HG03066 (cell line): ENCODE data around the gene DCP1A.
"Not testable (repeated sequence)": the region's sequence is repeated elsewhere in the genome, so short reads cannot be mapped to it uniquely, and the experiment has no call there.

Experiments
- ATAC-seq: cut with Tn5 transposase; IDR thresholded peaks from one replicate; pipeline ENCODE4 v1.9.1; 2021; ENCODE audit warnings: low read depth; ENCODE audit not compliant: unreplicated experiment

Gene DCP1A

DNA sequence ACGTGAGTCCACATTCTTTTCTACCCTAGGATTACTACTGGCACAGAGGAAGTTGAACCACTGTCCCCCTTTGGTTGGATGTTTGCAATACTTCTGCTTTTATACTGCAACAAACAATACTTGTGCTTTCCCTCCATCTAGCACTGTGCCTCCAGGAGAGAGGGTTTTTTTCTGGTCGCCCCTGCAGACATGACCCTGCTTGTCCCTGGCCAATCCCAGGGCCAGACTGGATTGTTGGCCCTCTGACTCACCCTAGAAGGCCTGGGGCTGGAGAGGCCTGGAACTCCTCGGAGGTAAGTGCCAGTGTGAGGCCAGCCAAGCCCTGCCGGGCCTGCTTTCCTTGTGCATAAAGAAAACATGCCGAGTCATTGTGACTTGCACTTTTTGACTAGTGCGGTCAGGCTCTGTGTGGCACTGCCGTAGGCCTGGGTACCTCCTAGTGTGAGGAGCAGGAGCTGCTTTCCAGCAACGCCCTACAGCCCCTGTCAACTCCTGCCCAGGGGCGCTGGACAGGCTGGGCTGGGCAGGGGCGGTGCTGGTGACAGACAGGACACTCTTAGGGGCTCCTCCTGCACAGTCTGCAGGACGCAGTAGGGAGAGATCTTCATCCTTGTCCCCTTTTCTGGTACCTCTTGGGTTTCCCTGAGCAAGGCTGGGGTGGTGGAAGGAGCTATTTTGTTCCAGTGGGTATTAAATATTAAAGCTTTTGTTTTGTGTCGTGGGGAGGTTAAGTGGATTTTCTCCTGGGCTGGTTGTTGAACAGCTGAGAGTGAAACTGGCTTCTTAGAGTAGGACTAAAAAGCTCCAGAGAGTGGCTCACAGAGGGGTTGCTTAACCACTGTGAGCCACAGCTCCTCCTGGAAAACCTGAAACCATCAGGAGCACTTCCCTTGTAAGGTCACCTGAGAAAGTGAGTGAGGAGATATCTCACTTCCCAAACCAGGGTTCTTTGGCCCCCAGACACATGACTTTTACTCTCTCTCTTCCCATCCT, 77.2 kb downstream of the DCP1A start:
- peak; percentile 61 for ATAC-seq

DNA sequence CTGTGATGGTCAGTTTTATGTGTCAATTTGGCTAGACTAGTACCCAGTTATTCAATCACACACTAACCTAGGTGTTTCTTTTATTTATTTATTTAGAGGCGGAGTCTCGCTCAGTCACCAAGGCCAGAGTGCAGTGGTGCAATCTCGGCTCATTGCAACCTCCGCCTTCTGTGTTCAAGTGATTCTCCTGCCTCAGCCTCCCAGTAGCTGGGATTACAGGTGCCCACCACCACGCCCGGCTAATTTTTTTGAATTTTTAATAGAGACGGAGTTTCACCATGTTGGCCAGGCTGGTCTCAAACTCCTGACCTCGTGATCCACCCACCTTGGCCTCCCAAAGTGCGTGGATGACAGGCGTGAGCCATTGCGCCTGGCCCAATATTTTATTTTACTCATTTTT, 78.2 kb downstream of the DCP1A start:
- not testable (repeated sequence) for ATAC-seq

DNA sequence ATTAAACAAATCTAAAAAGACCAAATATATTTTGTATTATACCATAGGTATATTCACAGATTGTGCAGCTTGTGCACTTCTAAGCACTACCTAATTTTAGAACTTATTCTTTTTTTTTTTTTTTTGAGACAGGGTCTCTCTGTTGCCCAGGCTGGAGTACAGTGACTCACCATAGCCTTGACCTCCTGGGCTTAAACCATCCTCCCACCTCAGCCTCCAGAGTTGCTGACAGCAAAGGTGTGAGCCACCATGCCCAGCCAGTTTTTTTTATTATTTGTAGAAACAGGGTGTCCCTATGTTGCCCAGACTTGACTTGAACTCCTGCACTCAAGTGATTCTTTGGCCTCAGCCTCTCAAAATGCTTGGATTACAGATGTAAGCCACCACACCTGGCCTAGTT, 79.6 kb downstream of the DCP1A start:
- no peak for ATAC-seq

DNA sequence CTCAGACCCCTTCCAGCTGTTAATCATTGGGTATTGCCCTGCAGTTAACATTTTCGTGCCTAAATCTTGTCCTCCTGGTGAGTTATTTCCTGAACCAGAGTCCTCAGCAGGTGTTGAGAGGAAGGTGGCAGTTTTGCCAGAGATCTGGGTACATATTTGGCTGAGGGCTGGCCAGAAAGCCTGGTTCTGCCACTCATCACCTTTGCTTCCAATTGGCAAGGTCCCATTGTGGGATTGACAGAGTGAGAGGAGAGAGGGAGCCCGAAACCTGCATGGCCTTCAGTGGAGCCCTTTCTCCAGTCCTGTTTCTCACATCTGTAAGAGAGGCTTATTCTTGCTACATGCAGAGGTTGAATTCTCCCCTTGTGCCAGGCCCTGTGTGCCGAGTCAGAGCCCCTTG, 82.6 kb downstream of the DCP1A start:
- ATAC-seq: no peak

DNA sequence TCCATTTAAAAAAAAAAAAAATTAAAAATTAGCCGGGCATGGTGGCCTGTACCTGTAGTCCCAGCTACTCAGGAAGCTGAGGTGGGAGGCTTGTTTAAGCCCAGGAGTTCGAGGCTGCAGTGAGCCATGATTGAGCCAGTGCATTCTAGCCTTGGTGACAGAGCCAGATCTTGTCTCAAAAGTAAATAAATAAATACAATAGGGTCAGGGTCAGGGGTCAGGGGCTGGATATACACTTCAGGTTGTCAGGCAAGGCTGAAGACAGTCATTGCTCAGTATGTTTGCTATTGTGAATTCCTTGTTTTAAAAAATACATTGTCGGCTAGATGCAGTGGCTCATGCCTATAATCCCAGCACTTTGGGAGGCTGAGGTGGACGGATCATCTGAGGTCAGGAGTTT, 83.4 kb downstream of the DCP1A start:
- ATAC-seq: no peak

DNA sequence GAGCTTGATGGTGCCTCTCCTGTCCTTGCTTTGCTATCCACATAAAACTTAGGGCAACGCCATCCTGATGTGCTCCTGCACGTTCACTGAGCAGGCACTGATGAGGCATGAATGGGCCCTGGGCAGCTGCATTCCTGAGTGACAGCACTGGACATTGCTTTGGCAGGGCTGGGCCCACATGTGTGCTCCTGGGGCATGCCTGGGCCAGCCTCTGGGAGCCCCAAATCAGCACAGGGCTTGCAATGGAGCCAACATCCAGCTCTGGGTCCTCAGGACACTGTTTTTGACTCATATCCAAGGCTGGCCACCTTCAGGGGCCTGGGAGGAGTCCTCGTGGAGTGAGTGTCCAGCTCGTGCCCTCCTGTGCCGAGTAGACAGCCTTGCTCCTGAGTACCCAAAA, 85.6 kb downstream of the DCP1A start:
- no peak for ATAC-seq

DNA sequence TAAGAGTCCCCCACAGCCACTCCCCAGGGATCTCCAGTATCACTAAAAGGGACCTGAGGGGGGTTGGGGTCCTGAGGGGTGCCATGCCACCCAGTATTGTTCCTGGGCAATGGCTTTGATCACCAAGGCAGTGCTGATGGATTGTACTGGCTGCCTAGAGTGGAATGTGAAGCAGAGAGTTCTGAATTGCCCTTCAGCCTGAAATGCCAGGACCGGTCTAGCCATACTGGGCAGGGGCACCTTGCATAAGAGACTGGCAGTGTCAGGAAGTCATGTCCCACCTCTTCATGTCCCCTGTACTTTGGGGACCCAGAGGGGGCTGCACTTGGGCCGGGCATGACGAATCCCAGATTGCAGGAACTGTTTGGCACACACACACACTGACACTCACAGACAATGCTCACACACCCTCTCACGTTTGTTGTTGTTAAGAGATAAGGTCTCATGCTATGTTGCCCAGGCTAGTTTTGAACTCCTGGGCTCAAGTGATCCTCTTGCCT, 87.0 kb downstream of the DCP1A start:
- no peak for ATAC-seq

DNA sequence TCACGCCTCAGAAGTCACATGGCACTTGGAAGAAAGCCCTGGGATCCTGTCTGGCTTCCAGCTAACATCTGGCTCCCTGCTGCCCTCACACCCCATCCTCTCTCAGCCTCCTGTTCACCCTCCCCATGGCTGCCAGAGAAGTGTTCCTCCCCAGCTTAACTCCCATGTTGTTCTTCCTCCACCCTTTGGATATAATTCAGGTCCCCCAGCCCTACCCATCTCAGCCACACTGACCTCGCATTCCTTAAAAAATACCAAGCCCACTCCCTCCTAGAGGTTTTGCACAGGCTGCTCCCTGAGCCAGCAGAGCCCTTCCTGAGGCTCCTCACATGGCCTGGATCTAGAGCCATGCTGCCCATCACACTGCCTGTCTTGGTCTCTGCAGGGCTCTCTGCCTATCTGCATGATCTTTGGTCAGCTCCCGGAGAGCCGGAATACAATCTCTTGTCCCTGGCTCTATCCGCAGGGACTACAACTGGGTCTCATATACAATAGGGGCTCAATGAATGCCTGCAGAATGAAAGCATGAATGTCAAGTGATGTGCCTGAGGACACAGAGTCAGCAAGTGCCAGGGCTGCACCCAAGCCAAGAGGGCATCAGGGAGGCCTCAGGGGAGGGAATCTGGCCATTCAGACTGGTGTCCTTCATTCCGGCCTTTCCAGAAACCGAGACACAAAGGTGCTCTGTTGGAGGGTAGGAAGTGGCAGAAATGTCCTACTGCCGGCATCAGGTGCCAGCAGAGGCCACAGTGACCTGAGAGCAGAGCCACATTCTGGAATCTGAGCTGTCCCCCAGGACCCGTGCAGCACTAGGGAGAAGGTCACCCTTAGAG, 87.7 kb downstream of the DCP1A start:
- ATAC-seq: no peak

DNA sequence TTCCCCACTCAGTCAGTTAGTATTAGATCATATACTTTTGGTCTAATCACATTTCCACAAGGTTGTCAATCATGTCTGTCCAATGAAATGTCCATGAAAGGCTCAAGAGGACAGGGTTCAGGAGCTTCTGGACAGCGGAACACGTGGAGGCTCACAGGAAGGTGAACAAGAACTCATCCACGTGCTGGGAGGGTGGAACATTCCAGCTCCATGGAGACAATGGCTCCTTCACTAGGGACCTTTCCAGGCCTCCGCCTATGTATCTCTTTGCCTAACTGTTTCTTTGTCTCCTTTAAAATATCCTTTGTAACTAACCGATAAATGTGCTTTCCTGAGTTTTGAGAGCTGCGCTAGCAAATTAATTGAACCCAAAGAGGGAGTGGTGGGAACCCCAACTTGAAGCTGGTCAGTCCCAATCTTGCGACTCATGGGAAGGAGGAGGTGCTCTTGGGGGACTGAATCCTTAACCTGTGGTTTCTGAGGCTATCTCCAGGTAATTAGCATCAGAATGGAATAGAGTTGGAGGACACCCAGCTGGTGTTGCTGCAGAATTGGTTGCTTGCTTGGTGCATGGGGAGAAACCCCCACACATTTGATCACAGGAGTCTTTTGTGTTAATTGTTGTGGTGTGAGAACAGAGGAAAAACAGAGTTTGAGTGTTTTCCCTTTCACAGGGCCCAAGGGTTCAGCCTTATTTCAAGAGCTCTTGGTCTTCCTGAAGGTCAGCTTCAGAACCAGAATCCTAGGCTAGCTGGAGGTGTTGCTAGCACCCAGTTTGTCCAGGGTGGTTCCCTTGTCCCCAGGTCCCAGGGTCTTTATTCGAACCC, 88.5 kb downstream of the DCP1A start:
- ATAC-seq: no peak

DNA sequence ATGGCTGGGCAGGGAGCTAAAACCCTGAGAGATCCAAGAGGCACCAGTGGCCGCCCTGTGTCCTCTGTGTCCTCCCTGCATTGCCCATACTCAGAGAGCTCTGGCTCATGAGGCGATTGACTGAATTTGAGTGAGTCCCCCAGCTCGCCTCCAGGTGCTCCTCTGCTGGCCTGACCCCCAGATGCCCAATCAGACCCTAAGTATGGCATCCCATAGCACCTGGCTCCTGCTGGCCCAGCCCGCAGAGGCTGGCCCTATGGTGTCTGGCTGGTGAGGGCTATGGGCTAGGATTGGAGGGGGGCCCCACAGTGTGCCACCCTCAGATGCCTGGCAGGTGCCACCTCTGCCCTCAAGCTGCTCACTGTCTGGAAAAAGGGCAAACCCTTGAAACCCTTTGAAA, 89.9 kb downstream of the DCP1A start:
- no peak for ATAC-seq

DNA sequence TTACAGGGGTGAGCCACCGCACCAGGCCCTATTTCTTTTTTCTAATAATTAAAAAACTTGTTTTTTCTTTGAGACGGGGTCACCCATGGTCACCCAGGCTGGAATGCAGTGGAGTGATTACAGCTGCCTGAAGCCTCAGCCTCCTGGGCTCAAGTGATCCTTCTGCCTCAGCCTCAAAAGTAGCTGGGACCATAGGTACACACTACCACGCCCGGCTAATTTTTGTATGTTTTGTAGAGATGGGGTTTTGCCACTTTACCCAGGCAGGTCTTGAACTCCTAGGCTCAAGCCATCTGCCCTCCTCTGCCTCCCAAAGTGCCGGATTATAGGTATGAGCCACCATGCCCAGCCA, 90.7 kb downstream of the DCP1A start:
- ATAC-seq: no peak

DNA sequence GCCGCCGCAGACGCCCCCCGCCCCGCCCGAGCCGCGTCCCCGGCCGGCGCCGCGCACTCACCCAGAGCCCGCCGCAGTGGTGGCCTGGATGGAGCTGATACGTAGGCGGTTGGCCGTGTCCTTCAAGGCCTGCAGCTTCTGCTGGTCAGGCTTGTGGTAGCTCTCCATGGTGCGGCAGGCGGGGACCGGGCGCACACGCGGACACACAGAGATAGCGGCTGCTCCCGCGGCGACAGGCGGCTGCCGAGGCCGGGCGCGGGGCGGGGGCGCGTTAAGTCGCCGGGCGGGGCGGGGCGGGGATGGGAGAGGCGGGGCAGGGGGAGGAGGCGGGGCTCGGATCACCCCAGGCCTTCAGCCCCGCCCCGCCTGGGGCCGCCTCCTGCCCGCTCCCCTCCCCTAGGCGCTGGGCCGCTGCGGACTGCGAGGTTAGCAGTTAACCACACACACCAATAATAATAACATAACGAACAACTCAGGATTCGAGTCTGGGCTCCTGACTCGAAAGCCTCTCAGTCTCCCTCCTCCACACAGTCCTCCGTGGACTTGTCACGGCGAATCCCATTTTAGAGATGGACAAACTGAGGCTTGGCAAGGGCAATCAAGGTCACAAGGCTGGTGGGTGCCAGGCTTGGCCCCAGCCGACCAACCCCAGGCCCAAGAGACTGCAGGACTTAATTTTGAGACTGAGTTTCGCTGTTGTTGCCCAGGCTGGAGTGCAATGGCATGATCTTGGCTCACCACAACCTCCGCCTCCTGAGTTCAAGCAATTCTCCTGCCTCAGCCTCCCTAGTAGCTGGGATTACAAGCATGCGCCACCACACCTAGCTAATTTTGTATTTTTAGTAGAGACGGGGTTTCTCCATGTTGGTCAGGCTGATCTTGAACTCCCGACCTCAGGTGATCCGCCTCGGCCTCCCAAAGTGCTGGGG, 91.3 kb downstream of the DCP1A start, which contains the start of gene TKT:
Gene TKT, minus strand, starts transcription at position 248 of the 929 bp plus-strand sequence. Its CDS starts 80 bp downstream, at position 168.
- peak; percentile 49 for ATAC-seq

DNA sequence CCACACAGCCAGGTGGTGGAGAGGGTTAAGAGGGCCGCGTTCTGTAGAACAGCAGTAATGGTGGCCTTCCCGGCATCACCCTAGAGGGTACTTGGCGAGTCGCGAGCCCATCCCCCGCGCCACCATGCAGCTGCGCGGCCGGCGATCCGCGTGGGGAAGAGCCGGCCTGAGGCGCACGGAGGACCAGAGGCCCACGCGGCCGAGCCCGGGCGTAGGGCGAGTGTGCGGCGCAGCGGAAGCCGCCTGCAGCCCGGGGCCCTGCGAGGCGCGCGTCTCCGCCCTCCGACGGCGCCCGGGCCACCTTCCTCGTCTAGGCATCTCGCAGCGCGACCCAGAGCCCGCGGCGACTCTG, 91.9 kb downstream of the DCP1A start:
- peak; percentile 40 for ATAC-seq

DNA sequence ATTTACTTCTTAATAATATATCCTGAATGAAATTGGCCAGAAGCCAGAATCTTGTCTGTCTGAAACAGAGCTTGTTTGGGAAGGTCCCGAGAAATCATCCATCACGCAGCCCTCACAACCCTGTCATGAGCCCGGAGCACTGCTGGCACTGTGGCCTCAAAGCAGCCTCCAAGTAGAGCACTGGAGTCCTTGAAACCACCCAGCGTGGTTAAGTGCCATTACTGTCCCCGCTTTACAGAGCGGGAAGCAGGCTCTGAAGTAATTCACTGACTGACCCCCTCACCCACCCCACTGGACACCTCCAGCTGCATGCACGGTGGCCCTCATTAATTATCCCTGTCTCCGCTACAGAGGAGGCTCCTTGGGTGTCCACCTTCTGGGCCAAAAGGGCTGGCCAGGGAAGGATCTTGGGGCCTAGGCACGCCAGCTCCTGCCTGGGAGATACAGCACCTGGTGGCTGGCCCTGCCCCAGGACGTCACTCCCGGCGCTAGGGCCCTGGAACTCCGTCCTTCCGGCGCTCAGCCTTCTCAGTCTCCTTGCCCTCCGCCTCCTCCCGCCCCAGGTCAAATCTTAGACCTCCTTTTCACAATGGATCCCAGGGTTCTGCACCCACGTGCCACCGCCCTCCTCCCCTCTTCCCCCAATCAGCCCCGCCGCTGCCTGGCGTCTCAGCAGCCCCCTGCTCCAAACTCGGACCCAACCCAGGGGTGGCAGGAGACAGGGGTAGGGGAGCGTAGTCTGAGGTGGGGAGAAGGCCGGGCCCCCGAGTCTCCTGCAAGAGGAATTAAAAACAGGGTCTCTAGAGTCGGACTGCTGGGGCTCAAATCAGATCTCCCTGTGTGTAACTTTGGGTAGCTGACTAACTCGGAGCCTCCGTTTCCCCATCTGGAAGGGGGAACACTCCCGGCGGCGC, 92.6 kb downstream of the DCP1A start:
- ATAC-seq: peak; percentile 53

DNA sequence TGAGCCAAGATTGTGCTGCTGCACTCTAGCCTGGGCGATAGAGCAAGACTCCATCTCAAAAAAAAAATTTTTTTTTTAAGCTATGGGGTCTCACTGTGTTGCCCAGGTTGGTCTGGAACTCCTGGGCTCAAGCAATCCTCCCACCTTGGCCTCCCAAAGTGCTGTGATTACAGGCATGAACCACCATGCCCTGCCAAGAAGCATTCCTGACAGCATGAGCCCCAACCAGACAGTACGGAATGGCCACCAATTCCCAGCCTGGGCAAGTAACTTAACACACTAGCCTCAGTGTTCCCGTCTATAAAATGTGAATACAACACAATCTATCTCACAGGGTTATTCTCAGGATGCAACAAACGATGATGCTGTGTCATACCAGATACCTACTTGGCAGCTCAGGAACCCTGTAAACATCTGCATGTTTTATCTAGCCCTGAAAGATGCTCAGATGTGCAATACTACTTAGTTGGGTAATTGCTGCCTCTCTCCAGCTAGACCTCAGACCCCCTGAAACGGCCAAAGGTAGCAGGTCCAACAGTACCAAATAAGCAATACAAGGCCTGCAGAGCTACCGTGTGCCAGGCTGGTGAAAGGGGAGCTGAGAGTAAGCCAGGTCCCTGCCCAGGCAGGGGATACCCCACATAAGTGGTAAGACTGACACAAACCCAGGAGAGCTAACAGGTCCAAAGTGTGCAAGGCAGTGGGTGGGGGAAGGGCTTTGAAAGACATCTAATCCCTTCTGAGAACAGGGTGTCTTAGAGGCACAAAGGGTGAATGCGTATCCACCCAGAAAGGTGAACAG, 93.4 kb downstream of the DCP1A start:
- no peak for ATAC-seq

DNA sequence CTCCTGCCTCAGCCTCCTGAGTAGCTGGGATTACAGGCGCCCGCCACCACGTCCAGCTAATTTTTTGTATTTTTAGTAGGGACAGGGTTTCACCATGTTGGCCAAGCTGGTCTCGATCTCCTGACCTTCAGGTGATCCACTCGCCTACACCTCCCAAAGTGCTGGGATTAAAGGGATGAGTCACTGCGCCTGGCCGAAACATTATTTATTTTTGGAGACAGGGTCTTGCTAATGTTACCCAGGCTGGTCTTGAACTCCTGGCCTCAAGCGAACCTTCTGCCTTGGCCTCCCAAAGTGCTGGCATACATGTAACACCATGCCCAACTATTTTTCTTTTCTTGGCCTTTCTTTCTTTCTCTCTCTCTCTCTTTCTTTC, 94.4 kb downstream of the DCP1A start:
- ATAC-seq: not testable (repeated sequence)

DNA sequence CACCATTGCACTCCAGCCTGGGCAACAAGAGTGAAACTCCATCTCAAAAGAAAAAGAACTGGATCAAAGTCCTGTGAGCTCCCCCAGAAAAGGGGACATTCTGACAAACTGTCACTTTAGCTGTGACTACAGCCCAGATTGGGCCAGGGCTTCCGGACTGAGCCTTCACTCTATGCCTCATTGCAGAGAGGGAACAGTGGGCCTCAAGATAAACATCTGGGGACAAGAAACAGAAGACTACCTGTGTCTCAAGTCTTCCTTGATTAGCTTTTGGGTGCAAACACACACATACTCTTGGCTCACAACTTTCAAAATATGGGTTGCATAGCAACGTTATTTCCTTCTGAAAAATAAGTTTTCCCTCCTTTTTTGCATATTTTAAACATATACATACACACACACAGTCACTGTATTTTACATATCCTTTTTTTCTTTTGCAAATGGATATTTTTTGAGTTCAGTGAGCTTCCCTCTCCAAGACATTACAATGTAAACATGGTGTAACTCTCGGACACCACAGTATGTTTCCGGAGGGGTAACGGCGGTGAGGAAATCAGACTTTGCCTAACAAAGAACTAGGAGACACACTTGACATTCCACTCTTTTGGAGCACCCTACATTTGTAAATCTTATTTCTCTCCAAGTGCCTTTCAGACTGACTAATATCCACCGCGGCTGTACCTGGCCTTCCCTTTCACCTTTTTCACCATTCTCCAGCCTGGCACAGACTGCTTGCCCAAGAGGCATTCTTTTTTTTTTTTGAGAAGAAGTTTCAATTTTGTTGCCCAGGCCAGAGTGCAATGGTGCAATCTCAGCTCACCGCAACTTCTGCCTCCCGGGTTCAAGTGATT, 95.0 kb downstream of the DCP1A start:
- no peak for ATAC-seq
